ENCODE results near the gene CACNA1C. TPM values are rescaled to one million over a fixed set of nuclear protein-coding genes. Genes with fewer than 3 reads are reported as not detected.

CACNA1C gene
- total and polyA plus RNA-seq, 2 of the 4 experiments (the other 2 are of a cell fraction), result 1.6 to 2.6 TPM

DNA sequence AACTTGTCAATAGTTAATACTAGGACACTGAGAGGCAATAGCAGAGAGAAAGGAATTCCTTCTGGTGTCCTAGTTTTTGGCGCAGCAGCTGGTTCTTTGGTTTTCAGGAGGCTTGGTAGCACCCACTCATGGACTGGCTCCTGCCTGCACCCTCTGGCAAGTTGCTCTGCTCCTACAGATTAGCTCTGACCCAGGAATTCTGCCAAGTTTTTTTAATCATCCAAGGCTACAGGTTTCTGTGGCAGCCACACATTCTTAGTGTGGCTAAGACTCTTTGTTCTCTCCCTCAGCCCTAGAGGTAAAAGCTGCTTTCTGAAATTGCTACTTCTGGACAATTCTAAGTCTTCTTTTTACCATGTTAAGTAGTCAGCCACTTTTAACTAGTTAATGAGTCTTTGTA, 670.0 kb downstream of the CACNA1C start:
- Histone ChIP-seq H3K4me2 (ENCODE audit: low read depth, low read length) (no peak overlapping the region), H3K9me3 (ENCODE audit: control insufficient read depth, insufficient read depth, low read length) (no peaks in the 10 kb centered on the region), H3K9me1 (ENCODE audit: insufficient read depth, low read length) (no peaks in the 10 kb centered on the region), H3K14ac (replicated peaks; ENCODE audit: low read depth, low read length) (no peak overlapping the region), H3K9ac (ENCODE audit: low read depth, low read length) (no peak overlapping the region), H4K8ac (ENCODE audit: low read depth in 2 of 2, low read length in 2 of 2) (no peak overlapping the region), H3K4me1 (ENCODE audit: control insufficient read depth, insufficient read depth, low read length) (no peaks in the 10 kb centered on the region), H2BK120ac (ENCODE audit: low read depth, low read length) (no peak overlapping the region), H3K79me1 (ENCODE audit: low read depth in 1 of 2, low read length in 2 of 2) (no peaks in the 10 kb centered on the region), H2BK15ac (ENCODE audit: low read depth, low read length) (no peak overlapping the region), H3K27ac (ENCODE audit: insufficient read depth, low read length) (no peak overlapping the region), H2AFZ (replicated peaks; ENCODE audit: low read length, poor library complexity) (no peak overlapping the region), H3K4ac (ENCODE audit: low read depth, low read length) (no peak overlapping the region), H3K27me3 (ENCODE audit: control insufficient read depth, insufficient read depth, low read length) (peaks cover 31% of the 10 kb centered on the region), H2BK5ac (ENCODE audit: low read depth, low read length, poor library complexity, severe bottlenecking) (no peak overlapping the region), H3K4me3 (ENCODE audit: insufficient read depth, low read depth, low read length) (no peak overlapping the region), H4K91ac (ENCODE audit: insufficient read depth, low read depth, low read length) (no peak overlapping the region), H2AK5ac (ENCODE audit: low read depth, low read length) (no peak overlapping the region), H2BK20ac (ENCODE audit: low read depth, low read length) (no peak overlapping the region), H3K18ac (ENCODE audit: low read depth, low read length) (no peak overlapping the region), H4K20me1 (ENCODE audit: insufficient read depth, low read length) (no peaks in the 10 kb centered on the region), H4K5ac (ENCODE audit: low read depth, low read length) (no peak overlapping the region), H3K36me3 (ENCODE audit: control insufficient read depth, insufficient read depth, low read length) (no peaks in the 10 kb centered on the region), H3K56ac (ENCODE audit: extremely low read depth, insufficient read depth, low read length) (no peak overlapping the region), H2AK9ac (replicated peaks; ENCODE audit: low read depth, low read length, poor library complexity) (no peak overlapping the region), H3K23ac (ENCODE audit: low read depth, low read length) (no peak overlapping the region)
- TF ChIP-seq RCOR1 (IDR thresholded peaks at IDR 0.05; ENCODE audit: insufficient replicate concordance, low read length), result no peak
- TF ChIP-seq CHD1 (IDR thresholded peaks at IDR 0.05; ENCODE audit: low read depth, low read length), result no peak
- no peak for TF ChIP-seq MAZ (IDR thresholded peaks at IDR 0.05; ENCODE audit: borderline replicate concordance, low read depth, low read length)
- no peak for TF ChIP-seq BHLHE40 (IDR thresholded peaks at IDR 0.05; ENCODE audit: low read depth, low read length)
- TF ChIP-seq, protein P1, sequence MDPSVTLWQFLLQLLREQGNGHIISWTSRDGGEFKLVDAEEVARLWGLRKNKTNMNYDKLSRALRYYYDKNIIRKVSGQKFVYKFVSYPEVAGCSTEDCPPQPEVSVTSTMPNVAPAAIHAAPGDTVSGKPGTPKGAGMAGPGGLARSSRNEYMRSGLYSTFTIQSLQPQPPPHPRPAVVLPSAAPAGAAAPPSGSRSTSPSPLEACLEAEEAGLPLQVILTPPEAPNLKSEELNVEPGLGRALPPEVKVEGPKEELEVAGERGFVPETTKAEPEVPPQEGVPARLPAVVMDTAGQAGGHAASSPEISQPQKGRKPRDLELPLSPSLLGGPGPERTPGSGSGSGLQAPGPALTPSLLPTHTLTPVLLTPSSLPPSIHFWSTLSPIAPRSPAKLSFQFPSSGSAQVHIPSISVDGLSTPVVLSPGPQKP (IDR thresholded peaks at IDR 0.05; ENCODE audit: borderline replicate concordance, low read depth, low read length), result no peak
- TF ChIP-seq POLR2A (IDR thresholded peaks at IDR 0.05; ENCODE audit: low read depth, low read length), result no peak
- TF ChIP-seq, protein P2, sequence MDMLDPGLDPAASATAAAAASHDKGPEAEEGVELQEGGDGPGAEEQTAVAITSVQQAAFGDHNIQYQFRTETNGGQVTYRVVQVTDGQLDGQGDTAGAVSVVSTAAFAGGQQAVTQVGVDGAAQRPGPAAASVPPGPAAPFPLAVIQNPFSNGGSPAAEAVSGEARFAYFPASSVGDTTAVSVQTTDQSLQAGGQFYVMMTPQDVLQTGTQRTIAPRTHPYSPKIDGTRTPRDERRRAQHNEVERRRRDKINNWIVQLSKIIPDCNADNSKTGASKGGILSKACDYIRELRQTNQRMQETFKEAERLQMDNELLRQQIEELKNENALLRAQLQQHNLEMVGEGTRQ (IDR thresholded peaks at IDR 0.05; ENCODE audit: low read depth, low read length), result no peak
- TF ChIP-seq RAD21 (IDR thresholded peaks at IDR 0.05; ENCODE audit: low read length), result no peak
- no peak for TF ChIP-seq MAFK (IDR thresholded peaks at IDR 0.05; ENCODE audit: low read depth, low read length)
- no peak for TF ChIP-seq MXI1 (IDR thresholded peaks at IDR 0.05; ENCODE audit: borderline replicate concordance, low read depth, low read length)
- TF ChIP-seq, protein P3, sequence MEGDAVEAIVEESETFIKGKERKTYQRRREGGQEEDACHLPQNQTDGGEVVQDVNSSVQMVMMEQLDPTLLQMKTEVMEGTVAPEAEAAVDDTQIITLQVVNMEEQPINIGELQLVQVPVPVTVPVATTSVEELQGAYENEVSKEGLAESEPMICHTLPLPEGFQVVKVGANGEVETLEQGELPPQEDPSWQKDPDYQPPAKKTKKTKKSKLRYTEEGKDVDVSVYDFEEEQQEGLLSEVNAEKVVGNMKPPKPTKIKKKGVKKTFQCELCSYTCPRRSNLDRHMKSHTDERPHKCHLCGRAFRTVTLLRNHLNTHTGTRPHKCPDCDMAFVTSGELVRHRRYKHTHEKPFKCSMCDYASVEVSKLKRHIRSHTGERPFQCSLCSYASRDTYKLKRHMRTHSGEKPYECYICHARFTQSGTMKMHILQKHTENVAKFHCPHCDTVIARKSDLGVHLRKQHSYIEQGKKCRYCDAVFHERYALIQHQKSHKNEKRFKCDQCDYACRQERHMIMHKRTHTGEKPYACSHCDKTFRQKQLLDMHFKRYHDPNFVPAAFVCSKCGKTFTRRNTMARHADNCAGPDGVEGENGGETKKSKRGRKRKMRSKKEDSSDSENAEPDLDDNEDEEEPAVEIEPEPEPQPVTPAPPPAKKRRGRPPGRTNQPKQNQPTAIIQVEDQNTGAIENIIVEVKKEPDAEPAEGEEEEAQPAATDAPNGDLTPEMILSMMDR (conservative IDR thresholded peaks at IDR 0.05; ENCODE audit: low read depth, low read length), result no peak
- TF ChIP-seq CEBPB (IDR thresholded peaks at IDR 0.05; ENCODE audit: low read depth, low read length), result no peak
- WGBS, 2 experiments (ENCODE audit: extremely low coverage in 2 of 2, insufficient read length in 1 of 2), result no CpG with 5 or more reads among the region's 1 CpG
- DNase-seq, result no peak
- intact Hi-C loops (cut with micrococcal nuclease), result no loop called here
- in situ Hi-C loops (cut with MboI; ENCODE audit: low sequenced_read_pairs), result no loop called here
- POLR2A ChIA-PET (ENCODE audit: unreplicated experiment), result no interaction called here
- CTCF ChIA-PET, result no interaction called here
- dilution Hi-C loops (cut with HindIII; ENCODE audit: low sequenced_read_pairs, unreplicated experiment), result no loop called here
- ATAC-seq (ENCODE audit: low read depth), result no peak
- no TSS peak for BruUV-seq (replicated peaks)

Measured in IMR-90 (cell line).